ENCODE results near the gene CDKN2C. TPM values are rescaled to one million over a fixed set of nuclear protein-coding genes. Genes with fewer than 3 reads are reported as not detected.
A peak's percentile ranks its signal among the peaks of the same experiment; 100 is the strongest.
"Not testable (repeated sequence)": the region's sequence is repeated elsewhere in the genome, so short reads cannot be mapped to it uniquely, and the experiment has no call there.

Gene CDKN2C
- total RNA-seq, 1 experiment from 2014 or later = 0.31 TPM

- Histone ChIP-seq H3K36me3 (replicated peaks; ENCODE audit: control insufficient read depth, insufficient read depth, low read length) (no peaks in the 10 kb centered on the region), H3K4me3 (ENCODE audit: insufficient read depth, low read depth, low read length) (no peak overlapping the region), H3K27me3 (ENCODE audit: control insufficient read depth, insufficient read depth, low read length) (no peaks in the 10 kb centered on the region)
- DNase-seq = no peak
Measured at GRCh38 chr1:51002516-51002915, 32.5 kb downstream of the CDKN2C start.

- not testable (repeated sequence) for H3K36me3 ChIP-seq (replicated peaks; ENCODE audit: control insufficient read depth, insufficient read depth, low read length); DNase-seq; H3K4me3 ChIP-seq (ENCODE audit: insufficient read depth, low read depth, low read length); H3K27me3 ChIP-seq (ENCODE audit: control insufficient read depth, insufficient read depth, low read length)
Measured at GRCh38 chr1:51005549-51005948, 35.5 kb downstream of the CDKN2C start.

GRCh38 chr1:51009381-51009780 is 39.3 kb downstream of the CDKN2C start:
- Histone ChIP-seq H3K27me3 (ENCODE audit: control insufficient read depth, insufficient read depth, low read length) (no peaks in the 10 kb centered on the region), H3K4me3 (ENCODE audit: insufficient read depth, low read depth, low read length) (no peak overlapping the region), H3K36me3 (replicated peaks; ENCODE audit: control insufficient read depth, insufficient read depth, low read length) (no peaks in the 10 kb centered on the region)
- DNase-seq = peak; percentile 2

GRCh38 chr1:51014878-51015277 is 44.8 kb downstream of the CDKN2C start:
- Histone ChIP-seq H3K36me3 (replicated peaks; ENCODE audit: control insufficient read depth, insufficient read depth, low read length) (no peaks in the 10 kb centered on the region), H3K27me3 (ENCODE audit: control insufficient read depth, insufficient read depth, low read length) (no peaks in the 10 kb centered on the region; the same call in 1 of the 2 replicates), H3K4me3 (ENCODE audit: insufficient read depth, low read depth, low read length) (no peak overlapping the region)
- DNase-seq = no peak

GRCh38 chr1:51019811-51020210 is 49.8 kb downstream of the CDKN2C start:
- Histone ChIP-seq H3K27me3 (ENCODE audit: control insufficient read depth, insufficient read depth, low read length) (no peaks in the 10 kb centered on the region; the same call in 1 of the 2 replicates), H3K36me3 (replicated peaks; ENCODE audit: control insufficient read depth, insufficient read depth, low read length) (no peaks in the 10 kb centered on the region), H3K4me3 (ENCODE audit: insufficient read depth, low read depth, low read length) (no peak overlapping the region)
- DNase-seq = no peak

Other genes starting within 250 kb of the CDKN2C start
- gene FAF1, start 10.0 kb upstream of the CDKN2C start, total RNA-seq (2014; rRNA removed; shearing (Covaris generic)) = 95.4 and 99.9 TPM in 2 replicates
- gene C1orf185, start 132.0 kb downstream of the CDKN2C start, total RNA-seq (2014; rRNA removed; shearing (Covaris generic)) = not detected in 2 replicates

Data from H7 (cell line).